ENCODE measurements around the gene MYT1.

Gene MYT1

DNA sequence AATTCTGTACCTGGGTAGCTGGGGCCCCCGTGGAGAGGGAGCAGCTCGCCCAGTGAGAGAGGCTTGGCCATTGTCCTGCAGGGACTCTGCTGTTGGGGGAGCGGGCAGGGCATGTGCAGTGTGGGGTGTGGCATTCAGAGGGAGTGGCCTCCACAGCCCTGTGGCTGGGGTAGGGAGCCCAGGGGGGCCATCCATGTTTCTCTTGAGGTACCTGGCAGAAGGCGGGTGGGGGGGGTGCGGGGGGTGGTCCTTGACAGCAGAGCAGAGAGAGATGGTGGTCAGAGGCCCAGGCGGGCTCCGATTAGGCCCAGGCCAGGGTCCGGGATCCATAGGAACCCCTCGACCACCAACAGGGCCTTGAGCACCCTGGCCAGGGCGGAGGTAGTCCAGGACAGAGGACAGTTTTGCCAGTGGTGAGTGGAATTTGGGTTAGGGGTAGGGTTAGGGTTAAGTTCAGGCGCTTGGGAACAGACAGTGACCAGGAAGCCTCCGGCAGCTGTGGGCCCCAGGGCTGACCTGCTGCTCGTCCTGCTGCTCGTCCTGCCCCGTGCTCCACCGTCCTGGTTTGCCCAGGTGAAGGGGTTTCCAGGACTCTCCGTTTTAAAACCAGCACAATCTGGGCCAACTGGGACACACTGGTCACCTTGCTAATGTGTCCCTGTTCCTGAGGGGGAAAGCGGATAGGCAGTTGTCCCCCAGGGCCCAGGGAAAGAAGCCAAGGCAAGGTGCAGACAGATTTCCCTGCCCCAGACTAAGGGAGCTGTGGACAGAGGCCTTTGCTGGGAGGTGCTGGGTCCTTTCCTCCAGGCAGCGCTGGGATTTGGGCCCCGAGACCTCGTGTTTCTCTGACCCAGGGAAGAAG, 24.8 kb upstream of the MYT1 start:
- DNase-seq (ENCODE audit: low read depth, low spot score): no peak

DNA sequence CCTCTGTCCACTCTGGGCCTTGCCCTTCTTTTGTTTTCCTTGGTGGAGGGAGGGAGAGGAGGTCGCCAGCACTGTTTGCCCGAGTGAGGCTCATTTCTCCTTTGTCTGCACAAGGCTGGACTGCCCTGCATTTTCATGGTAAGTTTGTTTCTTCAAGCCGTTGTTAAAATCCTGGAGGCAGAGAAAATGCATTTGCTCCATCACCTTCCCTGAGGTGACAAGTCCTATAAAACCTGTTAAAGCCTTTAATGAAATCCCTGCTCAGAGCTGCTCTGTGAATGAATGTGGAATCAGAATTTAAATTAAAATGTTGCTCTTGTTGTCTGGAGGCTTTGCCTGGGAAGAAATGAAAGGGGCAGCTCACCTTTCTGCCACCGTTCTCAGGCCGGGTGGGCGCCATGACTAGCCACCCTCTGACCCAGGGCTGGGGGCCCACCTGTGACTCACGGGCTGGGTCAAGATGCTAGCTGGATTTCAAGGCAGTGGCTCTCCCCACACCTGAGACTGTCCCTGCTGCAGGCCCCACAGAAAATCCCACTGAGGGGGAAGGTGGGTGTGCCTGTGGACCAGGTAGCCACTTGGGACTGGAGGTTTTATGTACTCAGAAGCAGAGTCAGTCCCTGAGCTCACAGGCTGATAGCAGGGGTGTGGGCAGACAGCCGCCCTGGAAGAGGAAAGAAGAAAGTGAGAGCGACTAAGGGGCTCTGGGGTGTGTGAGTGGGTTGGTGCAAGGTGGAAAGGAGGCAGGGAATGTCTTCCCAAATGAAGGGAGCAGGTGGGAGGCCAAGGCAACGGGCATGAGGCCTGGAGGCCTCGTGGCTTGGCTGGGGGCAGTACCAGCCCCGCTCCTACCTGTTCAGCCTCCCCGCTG, 24.0 kb upstream of the MYT1 start:
- DNase-seq (ENCODE audit: low read depth, low spot score): no peak

DNA sequence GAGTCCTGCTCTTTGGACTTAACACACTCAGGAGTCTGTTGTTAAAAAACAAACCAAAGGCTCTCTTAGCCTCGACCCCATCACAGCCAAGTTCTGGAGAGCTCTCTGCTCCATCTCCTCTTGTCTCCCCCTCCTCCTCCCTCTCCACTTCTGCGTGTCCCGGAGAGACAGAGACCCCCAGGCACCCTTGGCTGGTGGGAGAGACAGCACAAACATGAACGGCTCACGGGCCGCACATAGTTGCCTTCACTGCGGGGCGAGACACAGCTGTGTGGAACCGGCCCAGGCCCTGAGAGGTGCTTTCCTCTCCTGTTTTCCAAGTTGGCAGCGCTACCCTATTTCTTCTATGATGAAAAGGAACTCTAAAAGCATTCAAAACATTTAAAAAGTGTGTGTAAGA, 23.3 kb upstream of the MYT1 start:
- DNase-seq (ENCODE audit: low read depth, low spot score): no peak

DNA sequence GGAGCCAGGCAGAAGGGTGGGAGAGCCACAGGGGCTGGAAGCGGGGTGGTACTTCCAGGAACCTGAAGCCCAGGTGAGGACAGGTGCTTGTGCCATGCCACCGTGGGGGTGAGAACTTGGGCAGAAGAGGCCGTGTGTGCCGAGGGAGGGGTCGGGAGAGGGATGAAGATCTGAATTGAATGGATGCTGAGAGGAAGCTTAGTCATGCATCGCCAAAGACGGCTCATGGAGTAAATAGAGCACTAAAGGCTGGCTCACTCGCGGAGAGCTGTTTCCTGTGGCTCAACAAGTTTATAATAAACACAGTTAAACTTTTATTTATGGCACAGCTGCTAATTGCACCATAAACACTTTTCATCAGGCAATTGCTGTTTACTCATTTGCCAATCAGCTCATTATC, 21.7 kb upstream of the MYT1 start:
- no peak for DNase-seq (ENCODE audit: low read depth, low spot score)

DNA sequence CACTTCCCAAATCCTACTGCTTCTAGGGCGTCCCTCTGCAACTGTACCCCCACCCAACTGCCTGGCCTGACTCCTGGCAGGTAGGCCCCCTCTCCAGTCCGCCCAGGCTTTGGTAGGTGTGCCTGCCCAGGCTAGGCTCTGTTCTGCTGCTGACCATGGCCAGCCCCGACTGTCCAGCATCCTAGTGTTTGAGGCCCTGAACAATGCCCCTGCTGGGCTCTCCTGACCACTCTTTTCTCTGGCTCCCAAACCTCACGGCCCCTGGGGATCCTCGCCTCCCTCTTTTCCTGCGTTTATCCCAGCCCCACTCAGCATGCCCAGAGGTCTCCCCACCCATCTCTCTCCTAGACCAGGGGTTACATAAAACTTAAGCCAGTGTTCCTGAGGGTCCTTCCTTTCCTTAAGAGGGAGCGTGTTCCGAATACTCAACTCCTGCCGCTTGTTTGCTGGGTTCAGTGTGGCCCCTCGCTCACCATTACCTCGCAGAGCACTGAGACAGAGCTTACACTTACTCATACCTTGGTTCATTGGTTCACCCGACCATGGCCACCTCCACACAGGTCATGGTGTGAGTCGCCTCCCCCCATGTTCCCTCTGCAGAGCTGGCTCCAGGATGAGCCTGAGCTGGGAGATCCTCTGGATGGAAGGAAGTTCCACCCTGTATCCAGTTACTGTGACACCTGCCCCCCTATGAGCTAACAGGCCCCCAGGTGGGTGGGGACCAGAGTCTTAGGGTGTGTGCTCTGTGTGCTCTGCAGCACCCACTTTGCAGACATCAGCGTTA, 21.0 kb upstream of the MYT1 start:
- no peak for DNase-seq (ENCODE audit: low read depth, low spot score)

DNA sequence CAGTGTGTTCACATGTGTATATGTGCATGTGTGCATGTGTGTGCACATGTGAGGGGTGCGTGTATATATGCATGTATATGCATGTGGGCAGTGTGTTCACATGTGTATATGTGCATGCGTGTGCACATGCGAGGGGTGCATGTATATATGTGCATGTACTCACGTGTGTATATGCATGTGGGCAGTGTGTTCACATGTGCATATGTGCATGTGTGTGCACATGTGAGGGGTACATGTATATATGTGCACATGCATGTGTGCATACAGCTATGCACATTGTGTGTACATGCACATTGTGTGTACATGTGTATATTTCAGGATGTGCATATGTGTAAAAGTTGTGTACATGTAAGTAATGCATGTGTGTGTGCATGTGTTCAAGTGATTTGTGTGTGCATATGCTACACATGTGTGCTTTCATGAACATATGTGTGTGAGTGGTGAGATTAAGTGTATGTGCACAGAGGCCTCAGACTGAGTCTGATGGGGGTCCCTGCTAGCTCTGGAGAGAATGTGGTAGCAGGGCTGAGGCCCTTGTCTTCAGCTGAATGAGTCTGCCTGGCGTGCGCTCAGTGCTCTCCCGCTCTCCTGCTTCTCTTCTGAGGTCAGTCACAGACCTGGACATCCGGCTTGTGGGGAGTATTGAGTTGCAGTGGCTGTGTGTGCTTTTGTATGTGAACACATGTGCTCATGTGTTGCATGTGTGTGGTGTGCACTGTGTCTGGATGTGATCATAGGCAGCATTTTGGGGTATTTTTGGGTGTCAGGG, 19.9 kb upstream of the MYT1 start:
- no peak for DNase-seq (ENCODE audit: low read depth, low spot score)

DNA sequence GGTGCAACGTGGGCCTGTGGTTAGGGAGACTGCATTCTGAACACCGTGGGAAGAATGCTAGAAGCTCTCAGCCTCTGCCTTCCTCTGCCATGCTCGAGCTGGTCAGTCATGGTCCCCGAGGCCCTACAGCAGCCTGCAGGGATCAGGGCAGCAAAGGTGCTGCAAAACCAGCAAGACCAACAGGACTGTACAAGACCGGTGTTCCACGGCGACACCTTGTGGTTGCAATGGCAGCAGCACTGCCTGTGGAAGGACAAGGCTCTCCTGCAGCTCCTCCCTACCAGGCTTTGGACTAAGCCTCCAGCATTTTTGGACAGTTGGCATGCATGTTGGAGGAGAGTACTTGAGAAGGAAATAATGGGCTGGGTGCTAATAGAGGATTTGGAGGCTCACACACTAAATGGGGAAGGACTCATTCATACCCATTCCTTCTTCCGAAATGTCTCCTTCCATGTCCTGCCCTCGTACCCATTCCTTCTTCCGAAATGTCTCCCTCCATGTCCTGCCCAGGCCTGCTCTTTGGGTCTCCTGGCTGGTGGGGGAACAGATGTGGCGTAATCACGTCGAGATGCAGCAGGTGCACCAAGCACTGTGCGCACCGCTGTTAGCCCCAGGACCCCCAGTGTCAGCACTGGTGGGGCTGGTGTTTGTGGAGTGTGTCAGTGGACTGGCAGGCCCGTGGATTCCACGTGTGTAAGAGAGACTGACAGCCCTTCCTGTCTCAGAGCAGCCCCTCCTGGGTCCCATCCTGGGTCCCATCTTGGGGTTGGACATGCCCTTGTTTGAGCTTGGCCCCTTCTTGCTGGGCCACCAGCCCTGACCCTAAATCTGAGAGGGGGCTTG, 18.6 kb upstream of the MYT1 start:
- DNase-seq (ENCODE audit: low read depth, low spot score): no peak

DNA sequence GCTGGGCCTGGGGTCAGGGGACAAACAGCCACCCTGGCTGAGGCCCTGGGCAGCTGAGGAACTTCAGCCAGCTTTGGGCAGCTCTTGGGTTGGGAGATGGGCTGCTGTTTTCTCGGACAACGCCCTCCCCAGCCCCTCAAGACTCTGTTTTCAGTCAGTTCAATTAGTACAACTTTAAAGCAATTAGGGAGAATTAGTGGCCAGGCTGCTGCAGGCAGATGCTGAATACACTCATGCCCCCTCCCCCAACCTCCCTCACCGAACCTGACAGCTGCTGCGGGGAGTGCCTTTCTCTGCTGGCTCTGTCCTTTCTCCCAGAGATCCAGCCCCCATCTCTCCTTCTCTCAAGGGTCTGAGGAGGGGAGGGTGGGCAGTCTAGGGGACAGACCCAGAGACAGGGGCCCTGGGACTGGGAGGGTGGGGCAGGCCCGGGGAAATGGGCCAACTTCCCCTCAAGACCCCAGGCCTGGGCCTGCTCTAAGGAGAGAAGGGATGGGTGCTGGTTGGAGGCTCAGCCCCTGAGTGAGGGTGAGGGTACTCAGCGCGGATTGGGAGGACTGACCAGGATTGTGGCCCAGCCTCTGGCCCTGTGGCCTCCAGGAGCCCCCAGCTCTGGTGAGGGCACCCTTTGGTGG, 17.8 kb upstream of the MYT1 start:
- DNase-seq (ENCODE audit: low read depth, low spot score): peak; percentile 29

DNA sequence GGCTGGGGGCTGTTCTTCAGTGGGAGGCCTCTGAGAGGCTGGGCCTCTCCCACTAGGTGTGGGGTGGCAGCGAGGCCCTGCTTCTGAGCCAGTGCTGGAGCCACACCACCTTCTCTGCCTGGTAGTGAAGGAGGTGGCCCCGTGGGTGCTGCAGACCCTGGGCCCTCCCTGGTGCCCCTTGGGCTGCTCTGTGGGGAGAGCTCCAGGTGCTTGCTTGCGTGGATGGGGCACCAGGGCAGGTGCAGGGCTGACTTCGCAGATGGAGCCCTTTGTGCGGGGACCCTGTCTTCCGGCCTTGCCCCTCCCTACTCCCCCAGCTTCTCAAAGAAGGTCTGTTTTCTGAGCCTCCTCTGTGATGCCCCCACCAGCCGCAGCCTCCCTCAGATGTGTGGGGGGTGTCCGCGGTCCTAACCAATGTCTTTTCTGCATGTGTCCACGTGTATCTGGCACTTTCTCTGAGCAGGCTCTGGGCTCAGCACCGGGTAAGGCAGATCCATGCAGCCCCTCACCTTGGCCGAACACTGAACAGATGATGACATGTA, 17.2 kb upstream of the MYT1 start:
- DNase-seq (ENCODE audit: low read depth, low spot score): no peak

DNA sequence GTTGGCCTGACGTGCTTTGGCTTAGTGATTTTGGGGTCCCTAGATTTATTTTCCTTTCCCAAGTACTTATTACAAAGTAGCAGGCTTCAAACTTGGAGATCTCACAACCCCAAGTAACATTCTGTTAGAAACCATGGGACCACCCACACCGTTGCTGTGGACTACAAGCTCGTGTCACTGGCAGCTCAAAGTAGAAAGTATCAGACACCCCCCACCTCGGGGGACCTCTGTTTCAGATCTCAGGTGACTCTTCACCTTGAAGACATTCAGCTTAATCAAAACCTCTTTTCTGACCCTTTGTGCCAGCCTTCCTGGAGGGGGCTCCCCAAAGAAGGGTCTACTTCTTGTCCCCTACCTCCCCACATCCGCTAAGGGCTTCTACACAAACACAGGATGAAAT, 15.7 kb upstream of the MYT1 start:
- no peak for DNase-seq (ENCODE audit: low read depth, low spot score)

DNA sequence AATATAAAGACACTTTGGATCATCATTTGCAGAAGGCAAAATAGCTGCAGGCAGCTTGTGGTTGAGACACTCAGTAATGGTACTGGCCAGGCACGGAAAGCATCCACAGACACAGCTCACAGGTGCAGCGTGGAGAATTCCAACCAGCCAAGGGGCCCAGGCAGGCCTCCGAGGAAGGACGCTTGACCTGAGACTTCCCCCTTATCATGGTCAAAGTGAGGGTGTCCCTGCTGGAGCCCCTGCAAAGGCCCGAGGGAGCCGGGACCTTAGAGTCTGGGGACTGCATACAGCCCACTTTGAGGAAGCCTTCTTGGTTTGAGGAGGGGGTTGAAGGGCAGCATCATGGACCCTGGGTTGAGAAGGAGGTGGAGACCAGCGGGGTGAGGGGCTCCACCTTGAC, 15.1 kb upstream of the MYT1 start:
- no peak for DNase-seq (ENCODE audit: low read depth, low spot score)

DNA sequence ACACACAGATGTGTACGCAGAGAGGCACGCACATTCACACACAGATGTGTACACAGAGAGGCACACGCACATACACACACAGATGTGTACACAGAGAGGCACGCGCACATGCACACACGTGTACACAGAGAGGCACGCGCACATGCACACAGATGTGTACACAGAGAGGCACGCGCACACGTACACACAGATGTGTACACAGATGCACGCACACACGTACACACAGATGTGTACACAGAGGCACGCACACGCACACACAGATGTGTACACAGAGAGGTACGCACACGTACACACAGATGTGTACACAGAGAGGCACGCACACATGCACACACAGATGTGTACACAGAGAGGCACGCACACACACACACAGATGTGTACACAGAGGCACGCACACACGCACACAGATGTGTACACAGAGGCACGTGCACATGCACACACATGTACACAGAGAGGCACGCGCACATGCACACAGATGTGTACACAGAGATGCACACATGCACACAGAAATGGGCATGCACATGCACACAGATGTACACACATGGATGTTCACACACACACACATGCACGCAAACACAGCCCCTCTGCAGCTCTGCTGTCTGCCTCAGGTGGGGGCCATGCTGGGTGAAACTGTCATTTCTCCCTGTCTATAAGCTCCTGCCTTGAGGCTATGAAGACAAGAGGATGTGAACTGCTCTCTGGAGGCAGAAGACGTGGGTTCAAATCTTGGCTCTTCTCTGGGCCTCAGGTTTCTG, 14.3 kb upstream of the MYT1 start:
- DNase-seq (ENCODE audit: low read depth, low spot score): no peak

DNA sequence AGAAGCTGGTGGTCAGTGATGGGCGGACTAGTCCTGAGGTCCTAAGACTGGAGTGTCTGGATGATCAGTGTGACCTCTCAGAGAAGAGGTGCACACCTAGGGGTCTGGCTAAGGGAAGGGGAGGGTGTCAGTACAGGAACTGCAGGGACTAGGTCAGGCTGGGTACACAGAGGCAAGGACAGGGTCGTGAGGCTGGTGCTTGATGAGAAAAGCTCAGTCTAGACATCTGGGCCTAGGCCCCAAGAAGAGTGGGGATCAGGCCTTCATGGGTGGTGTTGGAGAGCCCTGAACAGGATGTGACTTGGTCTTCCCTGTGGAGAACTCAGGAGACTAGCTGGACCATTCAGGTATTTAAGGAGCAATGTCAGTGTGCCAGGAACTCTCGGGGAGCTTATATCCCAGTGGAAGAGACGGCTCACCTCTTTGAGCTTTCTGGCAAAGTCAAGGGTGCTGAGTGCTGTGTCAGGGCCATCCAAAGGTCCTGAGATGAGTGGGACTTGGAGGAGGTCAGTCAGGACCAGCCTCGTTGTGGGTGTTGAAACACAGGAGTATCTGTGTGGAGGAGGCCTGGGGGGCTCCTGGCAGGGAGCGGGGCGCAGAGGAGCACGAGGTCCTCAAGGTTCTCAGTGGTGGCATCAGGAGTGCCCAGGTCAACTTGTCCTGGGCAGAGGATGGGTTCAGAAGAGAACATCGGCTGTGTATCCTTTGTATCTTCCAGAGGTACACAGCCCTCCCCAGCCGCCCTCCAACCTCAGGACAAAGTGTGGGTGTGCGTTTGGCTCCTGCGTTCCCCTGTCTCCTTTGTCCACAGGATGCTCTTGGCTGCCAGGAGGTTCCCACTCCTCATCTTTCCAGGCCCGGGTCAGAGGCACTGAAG, 13.3 kb upstream of the MYT1 start:
- no peak for DNase-seq (ENCODE audit: low read depth, low spot score)

DNA sequence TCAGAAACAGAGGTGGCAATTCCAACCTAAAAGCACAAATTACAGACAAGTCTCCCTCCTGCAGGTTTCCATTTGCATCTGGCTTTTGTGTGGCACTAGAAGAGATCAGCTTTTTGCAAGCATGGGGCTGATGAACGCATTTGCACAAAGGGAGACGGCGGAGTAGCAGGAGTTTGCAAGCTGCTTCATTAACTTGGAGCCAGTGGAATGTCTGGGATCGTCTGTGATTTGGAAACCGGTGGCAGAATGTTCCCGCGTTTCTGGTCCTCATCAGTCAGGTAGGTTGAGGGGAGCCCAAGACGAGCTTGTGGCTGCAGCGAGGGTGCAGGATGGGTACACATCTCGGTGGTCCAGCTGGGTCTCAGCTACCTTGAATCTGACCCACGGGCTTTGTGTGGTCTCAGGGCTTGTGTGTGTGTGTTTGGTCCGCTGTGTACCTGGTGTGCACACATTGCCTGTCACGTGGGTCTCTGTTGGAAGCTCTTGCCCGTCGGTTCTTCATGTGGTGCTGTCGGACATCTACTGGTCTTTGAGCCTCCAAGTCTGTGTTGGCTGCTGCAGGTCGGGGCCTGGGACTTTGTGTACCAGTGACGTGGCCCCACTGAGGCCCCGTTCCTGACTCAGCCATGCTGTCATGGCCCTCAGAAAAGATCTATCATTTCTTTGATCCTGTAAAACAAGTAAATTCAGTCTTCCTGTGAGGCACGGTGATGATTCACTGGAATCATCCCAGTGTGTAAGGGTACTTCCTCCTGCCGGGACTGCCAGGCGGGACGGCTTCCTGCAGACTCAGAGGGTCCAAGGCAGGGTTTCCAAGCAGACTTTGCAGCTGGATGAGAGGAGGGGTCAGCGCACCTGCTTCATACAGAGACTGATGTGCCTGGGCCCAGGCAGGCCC, 12.4 kb upstream of the MYT1 start:
- no peak for DNase-seq (ENCODE audit: low read depth, low spot score)

DNA sequence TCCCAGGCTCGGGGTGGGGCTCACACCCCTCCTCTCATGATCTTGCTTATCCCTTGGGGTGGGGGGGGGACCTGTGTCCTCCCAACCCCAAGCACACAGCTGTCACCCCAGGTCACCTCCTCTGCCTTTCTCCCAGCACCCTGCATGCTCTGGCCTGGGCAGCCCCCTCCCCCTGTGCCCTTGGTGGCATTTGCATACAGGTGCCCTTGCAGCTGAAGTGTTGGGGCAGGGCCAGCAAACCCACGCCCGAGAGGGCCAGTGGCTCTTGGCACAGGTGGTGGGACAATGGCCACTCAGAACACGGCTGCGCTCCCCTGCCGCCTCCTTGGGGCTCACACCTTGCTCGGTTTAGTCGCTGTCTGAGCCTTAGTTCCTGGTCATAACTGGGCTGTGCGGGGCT, 11.3 kb upstream of the MYT1 start:
- DNase-seq (ENCODE audit: low read depth, low spot score): no peak

DNA sequence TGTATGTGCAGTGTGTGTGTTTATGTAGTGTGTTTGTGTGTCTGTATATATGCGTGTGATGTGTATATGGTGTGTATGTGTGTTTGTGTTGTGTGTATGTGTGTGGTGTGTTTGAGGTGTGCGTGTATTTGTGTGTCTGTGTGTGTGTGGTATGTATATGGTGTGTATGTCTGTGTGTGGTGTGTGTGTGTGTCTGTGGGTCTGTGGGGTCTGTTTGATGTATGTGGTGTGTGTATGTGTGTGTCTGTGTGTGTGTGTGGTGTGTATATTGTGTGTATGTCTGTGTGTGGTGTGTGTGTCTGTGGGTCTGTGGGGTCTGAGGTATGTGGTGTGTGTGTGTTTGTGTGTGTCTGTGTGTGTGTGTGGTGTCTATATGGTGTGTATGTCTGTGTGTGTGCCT, 10.8 kb upstream of the MYT1 start:
- DNase-seq (ENCODE audit: low read depth, low spot score): no peak
